Measurements from ENCODE around the gene MED27.

Gene MED27

DNA sequence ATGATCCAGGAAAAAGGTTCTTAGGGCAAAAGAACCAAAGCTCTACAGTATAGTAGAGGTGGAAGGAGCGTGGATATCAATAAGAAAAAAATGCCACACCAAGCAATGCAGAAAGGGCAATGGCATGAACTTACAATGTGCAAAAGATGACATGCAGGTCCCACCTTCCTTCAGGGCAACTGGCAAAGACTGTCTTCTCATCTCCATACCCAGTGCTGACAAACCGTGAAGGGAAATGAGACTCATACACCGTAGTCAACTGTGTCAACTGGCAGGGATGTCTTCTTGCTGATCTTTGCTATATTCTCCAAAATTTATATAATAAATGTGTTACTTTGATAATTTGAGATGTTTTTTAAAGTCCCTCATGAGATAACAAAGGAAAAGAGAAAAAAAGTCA is 36.0 kb downstream of the MED27 start:
- DNase-seq (ENCODE audit: low read depth in 2 of 2), result no peak

DNA sequence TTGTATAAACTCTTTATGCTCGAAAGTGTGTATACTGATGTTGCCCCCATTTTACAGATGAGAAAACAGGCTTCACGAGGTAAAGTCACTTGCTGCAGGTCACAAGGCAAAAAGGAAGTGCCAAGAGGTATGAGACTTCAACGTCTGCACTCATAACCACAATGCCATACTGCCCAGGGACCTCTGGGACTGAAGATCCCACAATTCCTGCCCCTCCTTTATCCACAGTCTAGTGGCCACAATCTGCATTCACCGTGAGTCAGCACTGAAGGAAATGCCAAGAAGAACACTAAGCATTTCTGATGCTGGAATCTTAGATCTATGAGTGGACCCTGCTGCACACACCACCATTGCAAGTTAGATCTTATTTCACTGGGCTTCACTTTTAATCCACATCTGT is 37.3 kb downstream of the MED27 start:
- no peak for DNase-seq (ENCODE audit: low read depth in 2 of 2)

DNA sequence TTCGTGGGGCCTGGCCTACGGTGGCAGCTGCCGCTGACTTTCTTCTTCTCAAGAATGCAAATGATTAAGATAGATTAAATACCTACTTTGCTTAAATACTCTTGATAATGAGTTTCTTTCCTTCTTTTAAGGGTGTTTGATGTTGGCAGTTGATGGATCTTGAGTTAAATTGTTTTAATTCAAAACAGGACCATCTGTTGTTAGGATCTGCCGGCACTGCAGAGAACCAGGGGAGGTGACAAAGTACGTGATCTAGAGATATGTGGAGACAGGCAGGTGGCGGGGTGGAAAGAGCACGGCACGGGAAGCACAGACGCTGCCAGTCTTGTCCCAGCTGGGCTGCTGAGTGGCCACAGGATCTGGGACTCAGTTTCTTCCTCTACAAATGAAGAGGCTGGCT is 37.9 kb downstream of the MED27 start:
- no peak for DNase-seq (ENCODE audit: low read depth in 2 of 2)

DNA sequence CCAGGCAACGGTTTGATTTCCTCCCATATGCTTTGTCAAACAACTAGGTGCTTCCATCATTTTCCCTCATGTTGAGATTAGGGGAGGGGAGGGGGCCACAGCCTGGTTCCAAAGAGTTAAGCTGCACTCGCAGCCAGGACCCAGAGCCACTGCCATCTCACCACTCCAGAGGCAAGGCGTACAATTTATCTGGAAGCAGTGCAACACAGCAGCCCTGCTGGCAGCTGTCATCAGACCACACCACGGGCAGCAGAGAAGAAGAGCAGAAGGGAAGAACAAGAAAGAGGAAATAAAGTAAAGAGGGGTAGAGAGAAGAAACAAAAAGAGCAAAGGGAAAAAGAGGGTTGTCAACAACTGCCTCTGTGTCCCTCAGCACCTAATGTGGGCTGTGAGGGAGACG is 38.9 kb downstream of the MED27 start:
- no peak for DNase-seq (ENCODE audit: low read depth in 2 of 2)

DNA sequence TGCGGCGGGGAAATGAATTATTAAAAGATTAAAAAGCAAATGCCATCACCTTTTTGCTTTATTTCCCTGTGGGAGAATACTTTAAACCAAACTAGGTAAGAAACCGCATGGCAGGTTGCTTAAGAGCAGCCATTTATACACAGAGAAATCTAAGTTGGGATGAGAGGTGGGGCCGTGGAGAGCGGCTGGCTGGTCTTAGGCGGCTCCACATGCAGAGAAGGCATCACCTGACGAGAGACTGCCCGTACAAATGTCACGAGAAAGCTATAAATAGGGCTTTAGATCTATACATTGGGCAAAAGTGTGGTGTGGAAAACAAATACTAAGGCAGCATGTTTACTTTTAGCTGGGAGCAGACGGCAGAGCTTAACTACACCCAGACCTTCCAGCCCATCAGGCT is 39.4 kb downstream of the MED27 start:
- no peak for DNase-seq (ENCODE audit: low read depth in 2 of 2)

DNA sequence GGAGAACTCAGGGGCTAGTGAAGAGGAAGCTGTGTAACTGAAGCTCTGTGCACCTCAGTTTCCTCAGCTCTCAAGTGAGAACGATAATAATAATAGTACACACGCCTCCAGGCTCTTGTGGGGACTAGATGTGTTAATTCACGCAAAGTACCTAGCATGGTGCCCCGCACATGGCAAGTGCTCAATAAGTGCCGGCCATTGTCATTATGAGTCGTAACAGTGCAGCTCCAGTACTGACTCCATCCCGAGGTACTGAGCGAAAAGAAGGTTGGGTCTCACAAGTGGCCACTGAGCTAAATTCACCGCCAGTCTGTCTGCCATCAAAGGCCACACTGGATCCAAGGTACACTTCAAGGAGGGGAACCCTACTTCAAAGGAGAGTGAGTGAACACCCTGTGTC is 40.4 kb downstream of the MED27 start:
- DNase-seq (ENCODE audit: low read depth in 2 of 2), result no peak

DNA sequence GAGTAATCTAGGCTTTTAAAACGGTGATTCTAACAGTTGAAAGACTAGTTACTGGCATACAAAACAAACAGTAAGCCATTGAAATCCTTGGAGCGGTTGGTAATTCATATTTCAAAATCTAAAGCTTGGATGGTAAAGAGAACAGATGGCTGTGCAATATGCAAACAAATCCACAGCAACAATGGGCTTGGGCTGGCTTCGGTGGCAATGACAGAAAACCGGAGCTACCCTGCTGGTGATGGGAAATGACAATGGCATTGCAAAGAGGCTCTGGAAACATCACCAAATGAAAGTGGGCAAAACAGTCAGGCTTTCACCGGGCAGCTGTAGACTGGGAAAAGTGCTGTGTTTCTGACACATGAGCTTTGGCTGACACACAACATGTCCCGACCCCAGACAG is 42.2 kb downstream of the MED27 start:
- no peak for DNase-seq (ENCODE audit: low read depth in 2 of 2)

DNA sequence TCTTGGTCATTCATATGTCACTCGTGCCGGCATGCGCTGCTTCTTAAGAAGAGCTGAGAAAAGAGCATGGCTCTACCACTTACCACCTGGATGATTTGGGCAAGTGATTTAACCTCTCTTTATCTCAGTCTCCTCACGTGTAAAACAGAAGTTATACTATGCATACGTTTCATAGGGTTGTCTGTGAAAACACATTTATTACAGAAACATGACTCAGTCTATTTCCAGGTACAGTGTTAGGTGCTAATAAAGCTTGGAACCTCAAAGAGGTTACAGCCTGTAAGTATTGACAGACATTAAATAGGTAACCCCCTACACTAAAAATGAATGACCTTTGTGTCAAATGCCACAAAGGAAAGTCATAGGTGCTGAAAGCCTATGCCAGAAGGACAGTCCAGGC is 43.1 kb downstream of the MED27 start:
- DNase-seq (ENCODE audit: low read depth in 2 of 2), result no peak

DNA sequence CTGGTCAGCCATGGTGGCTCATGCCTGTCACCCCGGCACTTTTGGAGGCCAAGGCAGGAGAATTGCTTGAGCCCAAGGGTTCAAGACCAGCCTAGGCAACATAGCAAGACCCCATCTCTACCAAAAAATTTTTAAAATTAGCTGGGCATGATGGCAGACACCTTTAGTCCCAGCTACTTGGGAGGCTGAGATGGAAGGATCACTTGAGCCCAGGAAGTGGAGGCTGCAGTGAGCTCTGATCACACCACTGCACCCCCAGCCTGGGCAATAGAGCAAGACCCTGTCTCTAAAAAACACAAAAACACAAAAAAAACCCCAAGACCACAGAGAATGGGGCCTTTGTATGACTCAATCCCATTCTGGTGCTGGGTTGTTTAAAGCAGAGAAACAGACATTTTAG is 44.0 kb downstream of the MED27 start:
- DNase-seq (ENCODE audit: low read depth in 2 of 2), result no peak

DNA sequence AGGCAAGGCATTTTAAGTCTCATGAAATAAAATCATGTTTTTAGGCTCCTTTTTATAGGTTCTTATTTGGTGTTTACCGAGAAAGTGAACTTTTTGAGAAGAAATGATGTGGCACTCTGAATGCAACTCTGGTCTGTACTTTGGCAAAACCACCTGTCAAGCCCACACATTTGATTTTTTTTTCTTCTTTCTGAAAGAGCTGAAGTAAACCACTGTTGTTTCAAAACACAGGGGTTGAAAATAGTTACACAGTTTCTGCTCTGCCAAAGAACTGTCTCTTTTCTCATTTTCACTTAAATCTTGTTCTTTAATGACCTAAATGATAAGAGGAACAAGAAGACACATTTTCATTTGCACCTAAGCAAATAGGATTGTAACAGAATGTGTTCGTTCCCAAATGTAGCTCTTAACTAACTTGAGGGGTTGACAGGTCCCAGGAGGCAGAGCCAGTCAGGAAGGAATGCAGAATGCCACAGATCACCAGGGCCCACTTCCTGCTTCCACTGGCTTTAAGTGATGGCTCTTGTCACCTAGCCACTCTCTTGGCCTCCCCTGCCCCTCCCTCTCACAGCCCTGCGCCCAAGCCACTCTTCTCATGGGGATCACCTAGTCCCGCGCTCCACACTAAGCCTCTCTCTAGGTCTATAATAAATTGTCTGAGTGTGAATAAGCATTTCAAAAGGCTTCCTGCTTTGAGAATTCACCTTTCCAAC is 47.3 kb downstream of the MED27 start:
- DNase-seq (ENCODE audit: low read depth in 2 of 2), result no peak

DNA sequence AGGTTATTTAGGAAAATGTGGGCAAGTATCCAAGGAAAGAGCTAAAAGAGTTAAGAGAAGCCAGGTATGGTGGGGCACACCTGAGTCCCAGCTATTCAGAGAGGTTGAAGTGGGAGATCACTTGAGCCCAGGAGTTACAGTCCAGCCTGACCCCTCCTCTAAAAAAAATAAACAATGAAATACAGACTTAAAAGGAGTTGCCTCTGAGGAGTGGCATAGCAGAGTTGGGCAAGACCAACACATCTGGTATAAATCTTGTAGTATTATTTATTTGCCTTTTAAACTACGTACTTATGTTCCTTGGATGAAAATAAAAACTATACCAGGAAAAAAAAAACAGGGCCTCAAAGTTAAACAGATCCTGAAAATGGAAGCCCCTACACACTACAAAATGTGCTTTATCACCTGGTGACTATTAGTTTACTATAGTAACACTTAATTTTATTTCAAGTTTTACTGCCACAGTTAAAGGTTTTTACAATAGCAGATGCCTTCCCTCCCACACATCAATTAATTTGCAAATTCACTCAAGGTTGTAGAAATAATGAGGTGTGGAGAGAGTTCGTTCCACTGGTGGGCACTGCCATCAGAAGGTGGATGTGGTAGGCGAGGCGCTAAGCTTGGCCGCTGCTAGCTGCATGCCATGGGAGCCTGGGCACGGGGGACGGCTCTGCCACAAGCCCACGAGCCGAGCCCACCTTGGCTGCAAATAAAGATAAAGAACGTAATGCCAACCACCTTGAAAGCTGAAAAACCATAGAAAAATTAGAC is 48.0 kb downstream of the MED27 start:
- DNase-seq (ENCODE audit: low read depth in 2 of 2), result no peak

DNA sequence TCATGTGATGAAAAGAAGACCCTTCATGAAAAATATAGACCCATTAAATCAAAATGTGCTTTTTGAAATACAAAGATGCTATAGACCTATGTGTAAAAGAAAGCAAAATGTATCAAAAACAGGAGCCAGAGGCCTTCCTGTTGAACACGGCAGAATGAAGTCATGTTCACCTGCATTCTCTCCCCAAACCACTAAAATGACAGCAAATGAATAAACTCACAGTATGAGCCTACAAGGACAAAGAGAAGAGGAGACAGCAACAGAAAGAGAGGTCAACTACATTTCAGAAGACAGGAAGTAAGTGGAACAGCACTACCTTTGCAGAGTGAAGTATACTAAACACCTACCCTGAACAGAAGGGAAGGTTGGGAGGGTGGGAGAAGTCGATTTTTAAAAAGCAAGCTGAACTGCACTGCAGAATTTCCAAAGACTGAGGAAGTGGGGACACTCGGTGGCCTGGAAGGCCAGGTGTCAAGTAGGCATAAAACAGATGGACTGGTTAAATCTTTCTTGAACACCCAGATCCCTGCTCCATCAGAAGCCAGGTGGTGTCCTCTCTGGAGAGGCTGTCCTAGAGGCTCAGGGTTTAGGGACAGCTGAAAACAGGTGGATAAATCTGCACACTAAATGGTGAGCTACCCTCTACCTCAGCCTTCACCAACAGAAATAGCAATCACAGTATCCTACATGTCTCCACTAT is 48.9 kb downstream of the MED27 start:
- no peak for DNase-seq (ENCODE audit: low read depth in 2 of 2)

DNA sequence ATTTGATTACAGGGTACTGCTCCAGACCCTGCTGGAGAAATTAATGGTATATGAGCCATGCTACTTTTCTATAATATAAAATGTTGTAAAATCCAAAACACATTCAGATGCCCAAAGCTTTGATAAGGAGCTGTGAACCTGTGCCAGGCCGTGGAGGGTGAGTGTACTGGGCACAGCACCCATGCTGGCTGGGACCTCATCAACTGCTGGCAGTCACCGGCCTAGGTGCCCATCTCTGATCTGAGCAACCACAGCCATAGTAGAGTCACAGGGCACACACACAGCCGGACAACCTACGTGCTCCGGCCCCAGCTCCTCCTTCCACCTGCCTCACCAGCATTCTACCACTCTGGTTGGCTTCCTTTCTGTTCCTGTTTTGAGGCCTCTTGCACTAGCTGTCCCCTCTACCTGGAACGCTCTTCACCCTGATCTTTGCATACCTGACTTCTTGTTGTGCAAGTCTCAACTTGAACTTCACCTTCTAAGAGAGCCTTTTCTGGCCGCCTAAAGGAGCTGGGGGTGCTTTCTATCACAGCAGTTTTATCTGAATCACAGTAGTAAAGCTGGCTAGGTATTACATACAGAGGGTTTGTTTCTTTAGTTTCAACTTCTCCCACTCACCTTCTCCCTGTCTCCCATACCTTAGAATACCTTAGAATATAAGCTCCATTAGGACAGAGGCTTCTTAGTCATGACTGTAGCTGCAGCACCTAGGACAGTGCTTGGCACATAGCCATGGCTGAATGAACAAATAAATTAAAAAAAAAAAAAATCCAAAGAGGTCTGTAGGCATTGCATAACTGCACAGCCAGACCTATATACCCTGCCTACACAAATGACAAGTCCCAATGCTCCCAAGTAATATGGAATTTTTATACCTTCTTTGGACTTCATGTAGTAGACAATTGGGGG is 51.7 kb downstream of the MED27 start:
- DNase-seq (ENCODE audit: low read depth in 2 of 2), result no peak

DNA sequence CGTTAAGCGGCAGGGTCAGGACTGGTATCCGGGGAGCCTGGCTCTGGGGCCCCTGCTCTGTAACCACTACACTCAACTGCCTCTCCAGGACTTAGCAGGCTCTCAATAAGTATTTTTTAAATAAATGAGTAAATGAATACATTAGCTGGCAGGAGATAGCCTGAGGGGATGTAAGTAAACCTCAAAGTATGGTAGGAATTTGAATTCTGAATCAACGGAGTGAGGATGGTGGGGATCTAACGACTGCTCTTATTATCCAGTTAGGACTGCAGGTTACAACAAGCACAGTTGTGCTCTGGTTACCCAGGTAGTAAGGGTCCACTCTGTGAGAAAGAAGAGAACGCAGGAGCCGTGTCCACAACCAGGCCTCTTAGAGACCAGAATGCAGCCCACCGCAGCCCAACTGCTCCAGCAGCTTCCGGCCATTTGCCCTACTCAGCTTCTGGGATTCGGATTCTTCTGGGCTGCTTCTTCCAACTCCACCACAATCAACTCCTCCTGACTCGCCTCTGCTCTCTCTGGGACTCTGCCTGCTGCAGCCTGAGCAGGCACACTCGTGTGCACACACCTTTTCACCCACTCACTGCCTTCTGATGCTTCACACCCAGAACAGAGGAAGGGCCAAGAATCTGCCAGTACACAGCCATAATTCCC is 52.6 kb downstream of the MED27 start:
- DNase-seq (ENCODE audit: low read depth in 2 of 2), result no peak

DNA sequence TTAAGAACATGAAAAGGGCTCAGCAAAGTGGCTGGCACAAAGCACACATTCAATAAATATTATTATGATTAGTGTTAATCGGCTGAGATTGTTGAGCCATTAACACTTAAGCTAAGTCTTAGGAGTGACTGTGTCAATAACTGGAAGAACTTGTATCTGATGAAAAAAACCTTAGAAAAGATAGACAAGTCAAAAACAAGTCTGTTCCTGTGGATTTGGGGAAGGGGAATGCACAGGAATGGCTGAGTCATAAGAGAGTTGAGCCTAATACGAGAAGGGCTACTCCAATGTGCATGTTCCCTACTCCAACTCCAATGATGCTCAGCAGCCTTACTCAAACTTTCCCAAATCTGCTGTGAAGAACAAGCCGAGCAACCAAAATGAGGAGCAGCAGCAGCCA is 53.9 kb downstream of the MED27 start:
- DNase-seq (ENCODE audit: low read depth in 2 of 2), result no peak

DNA sequence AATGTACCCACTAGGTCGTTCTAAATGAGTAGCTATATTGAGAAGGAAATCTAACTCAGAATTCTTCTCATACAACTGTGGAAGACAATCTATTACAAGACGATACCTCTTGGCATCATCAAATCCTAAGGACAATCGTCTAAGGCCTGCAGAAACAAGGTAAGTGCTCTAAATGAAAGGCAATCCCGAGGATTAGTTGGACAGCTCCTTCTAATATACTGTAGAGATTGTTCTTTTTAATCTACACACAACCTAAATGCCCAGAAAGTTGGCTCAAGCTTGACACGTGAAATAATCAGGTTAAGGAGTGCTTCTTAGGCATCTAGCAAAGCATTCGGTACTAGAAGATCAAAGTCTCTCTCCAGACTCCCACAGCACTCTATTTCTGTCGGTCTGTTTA is 55.1 kb downstream of the MED27 start:
- DNase-seq (ENCODE audit: low read depth in 2 of 2), result no peak

DNA sequence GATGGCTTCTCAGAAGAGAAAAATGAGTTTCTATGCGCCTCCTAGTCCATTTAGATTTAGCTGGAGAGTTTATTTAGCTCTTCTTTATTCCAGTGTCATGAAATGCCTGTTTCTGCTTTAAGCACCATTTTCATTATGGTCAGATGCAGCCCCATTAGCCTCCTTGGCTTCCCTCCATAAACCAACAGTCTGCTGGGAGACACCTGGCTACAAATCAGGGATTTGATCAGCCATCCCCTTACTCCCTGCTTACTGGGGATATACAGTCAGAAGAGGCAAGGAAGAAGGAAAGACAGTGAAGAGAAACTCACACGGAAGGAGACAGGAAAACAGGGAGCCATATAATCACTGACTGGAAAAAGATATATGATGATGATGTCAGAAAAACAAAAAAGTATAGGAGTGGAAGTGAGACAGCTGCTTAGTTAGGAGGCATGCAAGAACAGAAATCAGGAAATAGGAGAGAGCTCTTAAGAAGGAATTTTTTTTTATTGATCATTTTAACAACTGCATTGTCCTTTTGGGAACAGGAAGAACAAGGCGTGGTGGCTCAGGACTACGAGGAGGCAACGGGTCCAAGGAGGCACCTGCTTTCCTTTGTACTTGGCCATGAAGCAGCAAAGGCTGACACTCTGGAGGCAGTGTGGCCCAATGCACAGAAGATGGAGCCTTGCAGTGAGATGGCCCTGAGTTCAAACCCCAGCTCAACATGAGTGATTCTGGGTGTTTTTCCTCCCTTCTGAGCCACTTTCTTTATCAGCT is 56.1 kb downstream of the MED27 start:
- DNase-seq (ENCODE audit: low read depth in 2 of 2), result no peak

DNA sequence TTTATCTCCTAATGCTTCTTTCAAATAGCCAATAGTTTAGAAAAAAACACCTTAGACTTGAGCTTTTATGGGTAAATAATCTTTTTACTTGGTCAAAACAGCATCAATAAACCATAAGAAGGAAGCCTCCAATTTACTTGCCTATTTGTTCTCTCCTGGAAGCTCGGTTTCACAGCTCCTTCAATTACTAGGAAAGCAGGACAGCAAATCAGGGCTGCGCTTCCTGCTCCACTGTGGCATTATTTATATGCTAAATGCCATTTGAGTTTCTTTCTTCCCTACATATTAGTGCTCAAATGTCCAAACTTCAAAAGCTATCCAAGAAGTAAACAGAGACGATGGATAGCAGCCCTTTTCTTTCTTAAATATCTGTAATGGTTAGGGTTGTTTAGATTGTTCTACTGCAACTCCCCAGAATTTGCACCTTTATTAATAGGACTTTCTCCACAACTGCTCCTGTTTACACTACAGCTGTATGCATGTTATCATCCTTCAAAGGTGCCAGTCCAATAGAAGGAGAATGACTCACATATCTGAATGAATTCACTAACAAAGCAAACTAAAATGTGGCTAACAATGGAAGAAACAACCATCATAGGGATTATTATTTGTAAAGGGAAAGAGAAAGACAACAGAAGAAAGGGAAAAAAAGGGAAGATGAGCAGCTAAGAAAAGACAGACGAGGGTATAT is 58.7 kb downstream of the MED27 start:
- DNase-seq (ENCODE audit: low read depth in 2 of 2), result no peak

DNA sequence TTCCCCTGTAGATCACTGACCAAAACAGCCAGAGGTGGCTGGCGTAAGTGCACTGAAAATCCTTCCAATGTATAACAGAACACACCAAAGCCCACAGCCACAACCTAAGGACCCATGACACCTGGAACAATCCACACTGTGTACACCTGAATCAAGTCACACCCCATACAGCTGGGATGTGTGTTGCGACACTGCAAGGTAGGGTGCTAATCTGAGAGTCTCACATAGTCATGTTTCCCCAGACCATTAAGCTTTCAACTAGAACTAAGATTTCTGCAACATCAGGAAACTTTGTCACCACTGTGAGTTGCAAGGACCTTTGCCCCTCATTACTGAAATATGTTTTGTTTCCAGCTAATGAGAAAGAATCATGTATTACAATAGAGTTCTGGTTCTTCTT is 59.4 kb downstream of the MED27 start:
- DNase-seq (ENCODE audit: low read depth in 2 of 2), result no peak

DNA sequence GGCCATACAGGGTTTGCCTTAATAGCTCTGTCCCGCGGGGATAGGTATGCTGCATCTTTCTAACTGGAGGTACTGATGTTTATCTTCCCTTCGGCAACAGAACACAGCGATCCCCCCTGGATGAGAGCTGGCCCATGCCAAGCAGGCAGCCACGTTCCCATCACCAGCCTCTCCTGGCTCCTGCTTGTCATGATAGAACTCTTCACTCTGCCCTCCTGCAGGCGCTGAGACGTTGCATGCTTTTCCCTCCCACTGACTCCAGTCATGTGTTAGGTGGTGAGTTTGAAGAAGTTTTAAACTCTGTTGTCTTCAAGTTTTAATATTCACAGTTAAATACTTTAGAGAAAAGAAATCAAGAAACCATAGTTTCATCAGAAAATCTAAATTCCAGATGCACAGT is 60.0 kb downstream of the MED27 start:
- DNase-seq (ENCODE audit: low read depth in 2 of 2), result no peak

All from stimulated activated CD8-positive, alpha-beta memory T cell treated with anti-CD3 and anti-CD28 coated beads, Interleukin-15, amount 100 ng/mL, for 48 hours (primary cell).